Nephron (organoid): Measurements from ENCODE around the gene CACNA2D3.

Experiments
- H3K27ac Mint-ChIP-seq, 3 experiments: 2 replicates each; pipeline ENCODE4 v1.8.0; 2020; ENCODE audit warnings: mixed read lengths in 3 of 3, mild to moderate bottlenecking in 2 of 3, moderate library complexity in 1 of 3
- H3K27me3 Mint-ChIP-seq: 2 replicates; pipeline ENCODE4 v1.8.0; 2021; ENCODE audit warnings: low read depth, mild to moderate bottlenecking, moderate library complexity, mixed read lengths
- H3K36me3 Mint-ChIP-seq: 2 replicates; pipeline ENCODE4 v1.8.0; 2020; ENCODE audit warnings: low read depth, mixed read lengths
- H3K4me1 Mint-ChIP-seq: 2 replicates; pipeline ENCODE4 v1.8.0; 2020; ENCODE audit warnings: mixed read lengths
- H3K4me3 Mint-ChIP-seq, 3 experiments: 2 replicates each; pipeline ENCODE4 v1.8.0; 2020; ENCODE audit warnings: mild to moderate bottlenecking in 3 of 3, mixed read lengths in 3 of 3, moderate library complexity in 2 of 3
- H3K9me3 Mint-ChIP-seq: 2 replicates; pipeline ENCODE4 v1.8.0; 2020; ENCODE audit warnings: mixed read lengths
- TF ChIP-seq, protein P1 (sequence below), 3 experiments: fragments of 200-600 bp; sonication (generic); IDR thresholded peaks; one replicate each; pipeline ENCODE4 v1.5.0; 2021; ENCODE audit warnings: antibody characterized with exemption in 3 of 3; ENCODE audit not compliant: unreplicated experiment in 3 of 3

The CACNA2D3 gene

GRCh38 chr3:54853573-54854404 is 731.4 kb downstream of the CACNA2D3 start:
- Mint-ChIP-seq H3K27ac (peak overlapping the region in 2 of 3 experiments; percentile 55 to 73), H3K27me3 (peaks cover 43% of the 10 kb centered on the region), H3K4me1 (peaks cover 40% of the 10 kb centered on the region), H3K36me3 (no peaks in the 10 kb centered on the region), H3K4me3 (peak overlapping the region in 1 of 3 experiments; percentile 29), H3K9me3 (no peaks in the 10 kb centered on the region)
- TF ChIP-seq, protein P1, sequence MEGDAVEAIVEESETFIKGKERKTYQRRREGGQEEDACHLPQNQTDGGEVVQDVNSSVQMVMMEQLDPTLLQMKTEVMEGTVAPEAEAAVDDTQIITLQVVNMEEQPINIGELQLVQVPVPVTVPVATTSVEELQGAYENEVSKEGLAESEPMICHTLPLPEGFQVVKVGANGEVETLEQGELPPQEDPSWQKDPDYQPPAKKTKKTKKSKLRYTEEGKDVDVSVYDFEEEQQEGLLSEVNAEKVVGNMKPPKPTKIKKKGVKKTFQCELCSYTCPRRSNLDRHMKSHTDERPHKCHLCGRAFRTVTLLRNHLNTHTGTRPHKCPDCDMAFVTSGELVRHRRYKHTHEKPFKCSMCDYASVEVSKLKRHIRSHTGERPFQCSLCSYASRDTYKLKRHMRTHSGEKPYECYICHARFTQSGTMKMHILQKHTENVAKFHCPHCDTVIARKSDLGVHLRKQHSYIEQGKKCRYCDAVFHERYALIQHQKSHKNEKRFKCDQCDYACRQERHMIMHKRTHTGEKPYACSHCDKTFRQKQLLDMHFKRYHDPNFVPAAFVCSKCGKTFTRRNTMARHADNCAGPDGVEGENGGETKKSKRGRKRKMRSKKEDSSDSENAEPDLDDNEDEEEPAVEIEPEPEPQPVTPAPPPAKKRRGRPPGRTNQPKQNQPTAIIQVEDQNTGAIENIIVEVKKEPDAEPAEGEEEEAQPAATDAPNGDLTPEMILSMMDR (IDR thresholded peaks at IDR 0.05; ENCODE audit: unreplicated experiment in 3 of 3): peak; percentile 86 to 89 (median 88)

GRCh38 chr3:54856271-54856670 is 733.9 kb downstream of the CACNA2D3 start:
- Mint-ChIP-seq H3K9me3 (no peaks in the 10 kb centered on the region), H3K27me3 (peaks cover 36% of the 10 kb centered on the region), H3K4me3 (no peak overlapping the region), H3K36me3 (no peaks in the 10 kb centered on the region), H3K27ac (peak overlapping the region in 1 of 3 experiments; percentile 3), H3K4me1 (peaks cover 43% of the 10 kb centered on the region)
- TF ChIP-seq, protein P1 (IDR thresholded peaks at IDR 0.05; ENCODE audit: unreplicated experiment in 3 of 3): no peak

DNA sequence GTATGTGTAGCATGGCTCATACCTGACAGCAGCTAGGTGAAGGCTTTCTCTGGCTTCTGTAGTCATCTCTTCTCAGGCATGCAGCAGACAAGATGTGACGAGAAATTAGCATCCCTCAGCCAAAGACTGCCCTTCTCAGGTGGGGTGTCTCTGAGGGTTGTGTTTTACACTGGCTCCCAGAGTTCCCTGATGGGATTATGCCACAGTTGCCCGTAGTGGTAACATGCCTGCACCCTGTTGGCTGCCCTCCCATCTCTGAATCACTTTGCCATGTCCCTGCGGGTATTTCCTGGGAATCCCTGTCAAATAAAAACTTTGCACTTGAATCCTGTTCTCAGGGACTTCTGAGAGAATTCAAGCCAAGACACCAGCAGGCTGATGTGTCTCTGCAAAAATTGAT is 735.0 kb downstream of the CACNA2D3 start:
- no peaks in the 10 kb centered on the region for H3K36me3 Mint-ChIP-seq
- no peak overlapping the region for H3K27ac Mint-ChIP-seq
- peaks cover 42% of the 10 kb centered on the region for H3K27me3 Mint-ChIP-seq
- no peaks in the 10 kb centered on the region for H3K9me3 Mint-ChIP-seq
- TF ChIP-seq, protein P1 (IDR thresholded peaks at IDR 0.05; ENCODE audit: unreplicated experiment in 3 of 3): no peak
- peaks cover 43% of the 10 kb centered on the region for H3K4me1 Mint-ChIP-seq
- H3K4me3 Mint-ChIP-seq: no peak overlapping the region

- TF ChIP-seq, protein P1 (IDR thresholded peaks at IDR 0.05; ENCODE audit: unreplicated experiment in 3 of 3): no peak
- H3K9me3 Mint-ChIP-seq: no peaks in the 10 kb centered on the region
- peak overlapping the region in 1 of 3 experiments; percentile 2 for H3K27ac Mint-ChIP-seq
- H3K27me3 Mint-ChIP-seq: peaks cover 38% of the 10 kb centered on the region
- H3K4me3 Mint-ChIP-seq: no peak overlapping the region
- H3K36me3 Mint-ChIP-seq: no peaks in the 10 kb centered on the region
- peaks cover 43% of the 10 kb centered on the region for H3K4me1 Mint-ChIP-seq
Observed at GRCh38 chr3:54858093-54858785, 735.9 kb downstream of the CACNA2D3 start.

DNA sequence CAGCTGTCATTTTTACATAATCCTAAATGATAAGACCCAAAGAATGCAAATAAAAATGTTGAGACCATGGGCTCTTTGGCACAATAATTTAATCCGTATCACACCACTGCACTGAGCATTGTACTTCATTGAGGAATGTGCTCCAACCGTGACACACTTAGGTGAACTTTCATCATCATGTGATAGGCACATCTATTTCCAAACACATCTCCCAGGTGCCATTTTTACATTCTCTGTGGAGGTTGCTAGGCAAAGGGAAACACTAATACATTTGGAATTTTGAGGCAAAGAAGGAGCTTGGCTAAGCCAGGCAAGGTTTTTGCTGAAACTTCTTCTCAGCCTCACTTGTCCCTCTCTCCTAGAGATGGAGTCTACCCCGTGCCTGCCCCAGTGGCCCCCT is 736.8 kb downstream of the CACNA2D3 start:
- H3K36me3 Mint-ChIP-seq: no peaks in the 10 kb centered on the region
- TF ChIP-seq, protein P1 (IDR thresholded peaks at IDR 0.05; ENCODE audit: unreplicated experiment in 3 of 3): no peak
- no peak overlapping the region for H3K4me3 Mint-ChIP-seq
- no peak overlapping the region for H3K27ac Mint-ChIP-seq
- H3K9me3 Mint-ChIP-seq: no peaks in the 10 kb centered on the region
- H3K4me1 Mint-ChIP-seq: peaks cover 37% of the 10 kb centered on the region
- H3K27me3 Mint-ChIP-seq: peaks cover 30% of the 10 kb centered on the region
